ENCODE data around the gene SLC16A14.

- TF ChIP-seq YY1 (IDR thresholded peaks at IDR 0.05; ENCODE audit: insufficient read depth, insufficient read length): no peak
- no peak for TF ChIP-seq ZNF274 (IDR thresholded peaks at IDR 0.05; ENCODE audit: low read depth, low read length)
Measured at GRCh38 chr2:230076819-230077218, 8.1 kb upstream of the SLC16A14 start.

All from NT2/D1 (cell line).